ENCODE data around the gene KRT13. TPM values are rescaled to one million over a fixed set of nuclear protein-coding genes. Genes with fewer than 3 reads are reported as not detected.

Gene KRT13
- total RNA-seq, 1 experiment from 2014 or later, result 1.4 TPM

DNA sequence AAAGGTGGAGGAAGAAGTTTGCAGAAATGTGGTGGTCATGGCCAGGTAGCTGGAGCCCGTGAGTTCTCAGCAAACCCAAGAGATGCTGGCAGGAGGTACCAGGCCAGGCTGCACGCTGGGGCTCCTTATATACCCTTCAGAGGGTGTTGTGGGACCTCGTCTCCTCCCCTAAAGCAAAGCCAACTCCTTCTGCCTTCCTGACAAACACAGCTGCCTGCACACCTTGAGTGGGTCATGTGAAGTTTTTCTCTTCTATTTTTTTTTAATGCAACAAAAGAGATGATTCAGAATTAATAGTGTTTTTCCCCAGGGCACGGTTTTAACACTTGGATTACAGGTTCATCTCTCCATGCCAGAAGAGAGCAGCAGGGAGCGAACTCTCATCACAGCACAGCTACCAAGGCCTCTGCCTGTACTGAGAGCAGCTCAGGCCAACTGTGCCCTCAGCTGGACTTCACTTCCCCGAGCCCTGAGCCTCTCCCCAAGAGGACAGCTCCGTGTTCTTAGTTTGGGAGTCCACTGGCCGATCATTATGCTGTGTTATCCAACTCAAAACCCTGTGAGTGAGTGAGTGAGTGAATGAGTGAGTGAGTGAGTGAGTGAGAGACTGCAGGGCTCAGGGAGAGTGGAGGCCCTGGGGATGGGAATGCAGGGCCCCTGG, 13.5 kb upstream of the KRT13 start, which contains the start of gene KRT15:
TSS of gene KRT15 (minus strand) at position 102 of the 661 bp plus-strand sequence. CDS start at position 39, 63 bp downstream.
- DNase-seq (peak; percentile 81), ATAC-seq (peak; percentile 14)
- peaks cover 11% of the 10 kb centered on the region for H3F3A ChIP-seq (ENCODE audit: low read length, unreplicated experiment)
- H4K20me1 ChIP-seq (ENCODE audit: low read length), result no peaks in the 10 kb centered on the region
- ChIA-PET POLR2A (ENCODE audit: unreplicated experiment) (interaction anchor here (0.9 kb wide), 1 partner anchor 30 kb away, joined by 30 read pairs; no protein-coding TSS in a partner anchor), CTCF (interaction anchor here (0.6 to 1.8 kb wide), 2 partner anchors 30 to 34 kb away, joined by 8 to 19 read pairs; no protein-coding TSS in a partner anchor)
- H3K27ac ChIP-seq (ENCODE audit: low read length), result peak within 1 kb of the TSS; percentile 97
- peaks cover 10% of the 10 kb centered on the region; the same call in 1 of the 2 replicates for H3K36me3 ChIP-seq (ENCODE audit: low read depth, low read length)
- H3K79me2 ChIP-seq (ENCODE audit: low read length), result no peaks in the 10 kb centered on the region
- H3K9me2 ChIP-seq (replicated peaks; ENCODE audit: low read length), result no peaks in the 10 kb centered on the region
- H3K4me1 ChIP-seq (ENCODE audit: insufficient read depth, low read length), result peaks cover 64% of the 10 kb centered on the region
- peak within 1 kb of the TSS; percentile 83 for H3K9ac ChIP-seq (ENCODE audit: low read length)
- H3K4me3 ChIP-seq (ENCODE audit: low read length), result peak within 1 kb of the TSS; percentile 22; the same call in 1 of the 2 replicates
- H3K27me3 ChIP-seq (ENCODE audit: low read length), result no peaks in the 10 kb centered on the region
- no TSS peak for BruUV-seq (replicated peaks)
- H2AFZ ChIP-seq (ENCODE audit: low read length), result no peak within 1 kb of the TSS
- H3K9me3 ChIP-seq (ENCODE audit: low read length), result no peaks in the 10 kb centered on the region
- intact Hi-C loops (cut with micrococcal nuclease), result loop anchor here (2.0 to 10.0 kb wide), 2 partner anchors 616 to 714 kb away; no protein-coding TSS in a partner anchor
- no peak for TF ChIP-seq EZH2phosphoT487 (IDR thresholded peaks at IDR 0.05; ENCODE audit: borderline replicate concordance, low read length)
- TF ChIP-seq, protein P1, sequence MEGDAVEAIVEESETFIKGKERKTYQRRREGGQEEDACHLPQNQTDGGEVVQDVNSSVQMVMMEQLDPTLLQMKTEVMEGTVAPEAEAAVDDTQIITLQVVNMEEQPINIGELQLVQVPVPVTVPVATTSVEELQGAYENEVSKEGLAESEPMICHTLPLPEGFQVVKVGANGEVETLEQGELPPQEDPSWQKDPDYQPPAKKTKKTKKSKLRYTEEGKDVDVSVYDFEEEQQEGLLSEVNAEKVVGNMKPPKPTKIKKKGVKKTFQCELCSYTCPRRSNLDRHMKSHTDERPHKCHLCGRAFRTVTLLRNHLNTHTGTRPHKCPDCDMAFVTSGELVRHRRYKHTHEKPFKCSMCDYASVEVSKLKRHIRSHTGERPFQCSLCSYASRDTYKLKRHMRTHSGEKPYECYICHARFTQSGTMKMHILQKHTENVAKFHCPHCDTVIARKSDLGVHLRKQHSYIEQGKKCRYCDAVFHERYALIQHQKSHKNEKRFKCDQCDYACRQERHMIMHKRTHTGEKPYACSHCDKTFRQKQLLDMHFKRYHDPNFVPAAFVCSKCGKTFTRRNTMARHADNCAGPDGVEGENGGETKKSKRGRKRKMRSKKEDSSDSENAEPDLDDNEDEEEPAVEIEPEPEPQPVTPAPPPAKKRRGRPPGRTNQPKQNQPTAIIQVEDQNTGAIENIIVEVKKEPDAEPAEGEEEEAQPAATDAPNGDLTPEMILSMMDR (conservative IDR thresholded peaks at IDR 0.05; ENCODE audit: low read depth, low read length), result peak; percentile 36; the same call in 1 of the 2 replicates
- peak within 1 kb of the TSS; percentile 60 for H3K4me2 ChIP-seq (ENCODE audit: low read length)

DNA sequence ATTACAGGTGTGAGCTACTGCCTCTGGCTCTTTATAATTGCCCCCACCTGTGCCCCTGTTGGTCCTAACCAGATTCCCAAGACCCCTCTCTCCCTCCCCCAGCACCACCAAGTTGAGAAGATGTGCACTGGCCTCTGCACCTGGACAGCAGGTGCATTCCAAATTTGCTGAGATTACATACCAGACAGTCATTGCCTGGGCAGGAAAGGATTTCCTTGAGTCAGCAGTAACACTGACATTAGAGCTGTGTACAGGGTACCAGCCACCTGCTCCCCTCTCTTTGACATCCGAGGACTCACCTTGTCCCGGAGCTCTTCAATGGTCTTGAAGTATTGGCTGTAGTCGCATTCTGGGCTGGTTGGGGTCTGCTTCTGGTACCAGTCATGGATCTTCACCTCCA, 12.6 kb upstream of the KRT13 start:
- peaks cover 55% of the 10 kb centered on the region for H3K4me1 ChIP-seq (ENCODE audit: insufficient read depth, low read length)
- 0 out of 2 replicates have a peak overlapping the region, but pooled peaks have one; percentile 18 for H3K4me3 ChIP-seq (ENCODE audit: low read length)
- no peaks in the 10 kb centered on the region for H3K9me3 ChIP-seq (ENCODE audit: low read length)
- DNase-seq (no peak), ATAC-seq (no peak)
- no peaks in the 10 kb centered on the region for H3K27me3 ChIP-seq (ENCODE audit: low read length)
- POLR2A ChIA-PET (ENCODE audit: unreplicated experiment), result interaction anchor here (0.6 kb wide), 1 partner anchor 18 kb away, joined by 9 read pairs; no protein-coding TSS in a partner anchor
- no peaks in the 10 kb centered on the region for H3K9me2 ChIP-seq (replicated peaks; ENCODE audit: low read length)
- no peak overlapping the region for H2AFZ ChIP-seq (ENCODE audit: low read length)
- CTCF ChIA-PET, result interaction anchor here (0.6 to 1.8 kb wide), 2 partner anchors 15 to 31 kb away, joined by 3 to 8 read pairs; no protein-coding TSS in a partner anchor
- H3K27ac ChIP-seq (ENCODE audit: low read length), result peak overlapping the region; percentile 97; the same call in 1 of the 2 replicates
- no peak overlapping the region for H3K9ac ChIP-seq (ENCODE audit: low read length)
- TF ChIP-seq, protein P1 (conservative IDR thresholded peaks at IDR 0.05; ENCODE audit: low read depth, low read length), result no peak
- TF ChIP-seq EZH2phosphoT487 (IDR thresholded peaks at IDR 0.05; ENCODE audit: borderline replicate concordance, low read length) (no peak), EZH2 (IDR thresholded peaks at IDR 0.05; ENCODE audit: low read length, unreplicated experiment) (no peak)
- peaks cover 7% of the 10 kb centered on the region for H3F3A ChIP-seq (ENCODE audit: low read length, unreplicated experiment)
- no TSS peak for BruUV-seq (replicated peaks)
- H3K36me3 ChIP-seq (ENCODE audit: low read depth, low read length), result peaks cover 8% of the 10 kb centered on the region; the same call in 1 of the 2 replicates
- H4K20me1 ChIP-seq (ENCODE audit: low read length), result no peaks in the 10 kb centered on the region
- H3K79me2 ChIP-seq (ENCODE audit: low read length), result no peaks in the 10 kb centered on the region
- intact Hi-C loops (cut with micrococcal nuclease), result loop anchor here (2.0 to 10.0 kb wide), 2 partner anchors 615 to 713 kb away; no protein-coding TSS in a partner anchor
- H3K4me2 ChIP-seq (ENCODE audit: low read length), result peak overlapping the region; percentile 47

All from PC-3 (cell line).